ENCODE results near the gene SNRK.

DNA sequence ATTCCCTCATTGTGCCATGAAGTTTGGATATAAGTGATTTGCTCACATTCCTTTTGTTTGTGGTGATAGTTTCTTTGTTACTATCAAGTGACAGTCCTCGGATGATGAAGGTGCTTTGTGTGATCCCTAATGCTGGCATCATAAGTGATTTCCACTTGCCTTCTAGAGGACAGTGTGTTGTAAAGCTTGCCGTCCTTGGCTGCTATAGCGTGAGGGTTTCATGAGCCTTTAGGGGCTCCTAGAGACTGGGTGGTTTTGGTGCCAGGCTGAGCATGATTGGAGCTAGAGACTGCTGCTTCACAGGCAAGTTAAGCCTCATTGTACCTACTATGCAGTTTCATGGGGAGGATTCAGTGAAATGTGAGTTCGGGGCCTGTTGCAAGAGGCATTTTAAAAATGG is 12.4 kb downstream of the SNRK start:
- TF ChIP-seq, protein P1, sequence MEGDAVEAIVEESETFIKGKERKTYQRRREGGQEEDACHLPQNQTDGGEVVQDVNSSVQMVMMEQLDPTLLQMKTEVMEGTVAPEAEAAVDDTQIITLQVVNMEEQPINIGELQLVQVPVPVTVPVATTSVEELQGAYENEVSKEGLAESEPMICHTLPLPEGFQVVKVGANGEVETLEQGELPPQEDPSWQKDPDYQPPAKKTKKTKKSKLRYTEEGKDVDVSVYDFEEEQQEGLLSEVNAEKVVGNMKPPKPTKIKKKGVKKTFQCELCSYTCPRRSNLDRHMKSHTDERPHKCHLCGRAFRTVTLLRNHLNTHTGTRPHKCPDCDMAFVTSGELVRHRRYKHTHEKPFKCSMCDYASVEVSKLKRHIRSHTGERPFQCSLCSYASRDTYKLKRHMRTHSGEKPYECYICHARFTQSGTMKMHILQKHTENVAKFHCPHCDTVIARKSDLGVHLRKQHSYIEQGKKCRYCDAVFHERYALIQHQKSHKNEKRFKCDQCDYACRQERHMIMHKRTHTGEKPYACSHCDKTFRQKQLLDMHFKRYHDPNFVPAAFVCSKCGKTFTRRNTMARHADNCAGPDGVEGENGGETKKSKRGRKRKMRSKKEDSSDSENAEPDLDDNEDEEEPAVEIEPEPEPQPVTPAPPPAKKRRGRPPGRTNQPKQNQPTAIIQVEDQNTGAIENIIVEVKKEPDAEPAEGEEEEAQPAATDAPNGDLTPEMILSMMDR (IDR thresholded peaks at IDR 0.05; ENCODE audit: insufficient read depth, low read depth, low read length) = no peak
- no peak for TF ChIP-seq EZH2 (IDR thresholded peaks at IDR 0.05; ENCODE audit: insufficient read depth, low read length)
